ENCODE measurements around the gene ARL15. TPM values are rescaled to one million over a fixed set of nuclear protein-coding genes. Genes with fewer than 3 reads are reported as not detected.

The ARL15 gene
- total RNA-seq, 1 experiment from 2014 or later = 13.0 TPM

DNA sequence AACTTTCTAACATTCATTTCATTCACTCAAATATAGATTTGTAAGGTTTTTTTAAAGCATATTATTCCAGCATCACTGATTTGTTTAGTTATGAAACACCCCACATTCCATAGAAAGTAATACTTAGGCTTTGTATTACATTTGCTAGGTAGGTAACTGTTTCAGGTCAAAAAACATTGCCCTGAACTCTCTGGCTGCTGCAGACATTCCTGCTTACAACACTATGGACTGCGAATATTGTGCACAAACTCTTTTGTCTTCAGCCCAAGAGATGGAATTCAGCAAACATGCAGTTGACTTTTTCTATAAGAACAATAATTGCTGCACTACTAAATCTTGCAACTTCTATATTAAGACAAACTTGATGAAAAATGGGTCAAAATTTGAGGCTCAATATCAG lies 301.0 kb downstream of the ARL15 start:
- Mint-ChIP-seq H3K27me3 (ENCODE audit: low read depth) (no peaks in the 10 kb centered on the region), H3K4me3 (0 out of 5 replicates have a peak overlapping the region, but pooled peaks of 1 of the 2 experiments have one; percentile 5), H3K9me3 (peaks cover 13 to 14% of the 10 kb centered on the region in 2 experiments), H3K36me3 (ENCODE audit: insufficient read depth in 1 of 3, low read depth in 3 of 3) (peaks cover 13 to 15% (median 14%) of the 10 kb centered on the region in 3 experiments), H3K27ac (peak overlapping the region; percentile 95 to 99 (median 98)), H3K4me1 (peaks cover 40 to 41% of the 10 kb centered on the region in 2 experiments)
- no peak overlapping the region for H3K23ac ChIP-seq (ENCODE audit: insufficient read length, low read depth, low read length)
- no peak overlapping the region for H2AFZ ChIP-seq (ENCODE audit: low read length)
- peak overlapping the region; percentile 84 for H3K27ac ChIP-seq (ENCODE audit: insufficient read length, low read depth, low read length)
- no peak overlapping the region for H3K14ac ChIP-seq (ENCODE audit: insufficient read depth, low read length)
- no peak for DNase-seq
- no peak overlapping the region for H3K4me2 ChIP-seq (ENCODE audit: insufficient read depth, insufficient read length, low read length)
- H2BK15ac ChIP-seq (ENCODE audit: low read depth, low read length) = no peak overlapping the region
- no peak overlapping the region for H3T11ph ChIP-seq (ENCODE audit: low read length)
- H4K91ac ChIP-seq (ENCODE audit: insufficient read length, low read depth, low read length) = no peak overlapping the region
- no peak overlapping the region for H3K4ac ChIP-seq (ENCODE audit: low read depth, low read length)
- H3K23me2 ChIP-seq (ENCODE audit: insufficient read length, low read depth, low read length, poor library complexity, severe bottlenecking) = no peaks in the 10 kb centered on the region
- no peaks in the 10 kb centered on the region for H3K9me3 ChIP-seq (ENCODE audit: control insufficient read depth, low read depth, low read length)
- TF ChIP-seq, protein P1, sequence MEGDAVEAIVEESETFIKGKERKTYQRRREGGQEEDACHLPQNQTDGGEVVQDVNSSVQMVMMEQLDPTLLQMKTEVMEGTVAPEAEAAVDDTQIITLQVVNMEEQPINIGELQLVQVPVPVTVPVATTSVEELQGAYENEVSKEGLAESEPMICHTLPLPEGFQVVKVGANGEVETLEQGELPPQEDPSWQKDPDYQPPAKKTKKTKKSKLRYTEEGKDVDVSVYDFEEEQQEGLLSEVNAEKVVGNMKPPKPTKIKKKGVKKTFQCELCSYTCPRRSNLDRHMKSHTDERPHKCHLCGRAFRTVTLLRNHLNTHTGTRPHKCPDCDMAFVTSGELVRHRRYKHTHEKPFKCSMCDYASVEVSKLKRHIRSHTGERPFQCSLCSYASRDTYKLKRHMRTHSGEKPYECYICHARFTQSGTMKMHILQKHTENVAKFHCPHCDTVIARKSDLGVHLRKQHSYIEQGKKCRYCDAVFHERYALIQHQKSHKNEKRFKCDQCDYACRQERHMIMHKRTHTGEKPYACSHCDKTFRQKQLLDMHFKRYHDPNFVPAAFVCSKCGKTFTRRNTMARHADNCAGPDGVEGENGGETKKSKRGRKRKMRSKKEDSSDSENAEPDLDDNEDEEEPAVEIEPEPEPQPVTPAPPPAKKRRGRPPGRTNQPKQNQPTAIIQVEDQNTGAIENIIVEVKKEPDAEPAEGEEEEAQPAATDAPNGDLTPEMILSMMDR (conservative IDR thresholded peaks at IDR 0.05) = no peak
- H2BK5ac ChIP-seq (ENCODE audit: insufficient read length, low read length) = no peak overlapping the region
- no peaks in the 10 kb centered on the region for H3K79me1 ChIP-seq (ENCODE audit: insufficient read depth, low read depth, low read length, poor library complexity, severe bottlenecking)
- H2AK5ac ChIP-seq (ENCODE audit: insufficient read length, low read length) = no peak overlapping the region
- H4K8ac ChIP-seq (replicated peaks; ENCODE audit: insufficient read length, low read depth, low read length) = no peak overlapping the region
- H2BK20ac ChIP-seq (ENCODE audit: low read depth, low read length, poor library complexity, severe bottlenecking) = no peak overlapping the region
- H3K18ac ChIP-seq (ENCODE audit: insufficient read length, low read depth, low read length) = no peak overlapping the region
- H3K27me3 ChIP-seq (ENCODE audit: insufficient read depth, low read length) = no peaks in the 10 kb centered on the region
- H2BK12ac ChIP-seq (ENCODE audit: insufficient read length, low read depth, low read length) = no peak overlapping the region
- H3K4me1 ChIP-seq (ENCODE audit: insufficient read depth, low read length) = peaks cover 14% of the 10 kb centered on the region
- WGBS (ENCODE audit: extremely low coverage, insufficient read length, low lambda C conversion rate) = no CpG with 5 or more reads among the region's 1 CpG
- H3K56ac ChIP-seq (ENCODE audit: insufficient read length, low read depth, low read length) = no peak overlapping the region
- no peak overlapping the region for H3K9ac ChIP-seq (ENCODE audit: extremely low read depth, insufficient read length, low read length)
- no peaks in the 10 kb centered on the region for H3K79me2 ChIP-seq (ENCODE audit: insufficient read depth, low read length)
- H2BK120ac ChIP-seq (ENCODE audit: low read depth, low read length, poor library complexity, severe bottlenecking) = no peak overlapping the region
- H4K20me1 ChIP-seq (ENCODE audit: control insufficient read depth, insufficient read depth, insufficient read length) = no peaks in the 10 kb centered on the region
- no peak overlapping the region for H4K5ac ChIP-seq (ENCODE audit: insufficient read length, low read depth, low read length)
